CD14-positive monocyte (primary cell): ENCODE results near the gene MAGOHB. TPM values are rescaled to one million over a fixed set of nuclear protein-coding genes. Genes with fewer than 3 reads are reported as not detected.
"Not testable (repeated sequence)": the region's sequence is repeated elsewhere in the genome, so short reads cannot be mapped to it uniquely, and the experiment has no call there.

ENCODE experiments used
- DNase-seq, 3 donors: peaks; one replicate each; pipeline ENCODE4 v3.0.0-alpha.2; 2011 to 2022
- H2AFZ ChIP-seq: 2 replicates; pipeline ENCODE4 v1.6.0; 2012; ENCODE audit warnings: mild to moderate bottlenecking, low read depth, low read length, inconsistent platforms; ENCODE audit not compliant: insufficient read depth, poor library complexity, severe bottlenecking
- H3K27ac ChIP-seq, 2 donors: 1 replicate in 1 of 2; 2 replicates in 1 of 2; pipeline ENCODE4 v1.5.1; 2012 to 2013; ENCODE audit warnings: low read length in 2 of 2, control low read depth in 1 of 2, inconsistent platforms in 1 of 2, low read depth in 1 of 2, mild to moderate bottlenecking in 1 of 2
- H3K27me3 ChIP-seq, 2 donors: one replicate each; pipeline versions ENCODE4 v1.6.0 to v1.6.1; 2011 to 2013; ENCODE audit warnings: low read length in 2 of 2; ENCODE audit not compliant: control insufficient read depth in 2 of 2, insufficient read depth in 2 of 2
- H3K36me3 ChIP-seq, 2 donors: replicated peaks in 1 of 2; 1 replicate in 1 of 2; 2 replicates in 1 of 2; pipeline versions ENCODE4 v1.5.1 to v1.6.1; 2012 to 2013; ENCODE audit warnings: low read length in 2 of 2, control low read depth in 1 of 2, inconsistent platforms in 1 of 2, mild to moderate bottlenecking in 1 of 2; ENCODE audit not compliant: insufficient read depth in 2 of 2, control insufficient read depth in 1 of 2
- H3K4me1 ChIP-seq, 2 donors: 1 replicate in 1 of 2; 2 replicates in 1 of 2; pipeline versions ENCODE4 v1.5.1 to v1.6.1; 2012 to 2013; ENCODE audit warnings: low read length in 2 of 2, control low read depth in 1 of 2, inconsistent platforms in 1 of 2, mild to moderate bottlenecking in 1 of 2, moderate library complexity in 1 of 2; ENCODE audit not compliant: insufficient read depth in 2 of 2, control insufficient read depth in 1 of 2
- H3K4me2 ChIP-seq: replicated peaks from 2 replicates; pipeline ENCODE3; 2012; ENCODE audit warnings: low read length, moderate library complexity, mild to moderate bottlenecking; ENCODE audit not compliant: poor library complexity, severe bottlenecking; ENCODE audit errors: extremely low read depth
- H3K4me3 ChIP-seq, 3 experiments: fragments of 200-600 bp in 1 of 3; sonication (generic) in 1 of 3; replicated peaks in 1 of 3; 1 replicate in 2 of 3; 2 replicates in 1 of 3; pipeline ENCODE4 v1.5.1; 2011 to 2013; ENCODE audit warnings: low read length in 3 of 3, mild to moderate bottlenecking in 3 of 3, control low read depth in 2 of 3, low read depth in 2 of 3, inconsistent platforms in 1 of 3, moderate library complexity in 1 of 3
- H3K79me2 ChIP-seq: 2 replicates; pipeline ENCODE4 v1.6.0; 2012; ENCODE audit warnings: mild to moderate bottlenecking, control low read depth, inconsistent platforms, low read length, moderate library complexity; ENCODE audit not compliant: insufficient read depth
- H3K9ac ChIP-seq: 2 replicates; pipeline ENCODE4 v1.6.0; 2017; ENCODE audit warnings: low read length, mild to moderate bottlenecking; ENCODE audit not compliant: insufficient read depth, poor library complexity, severe bottlenecking
- H3K9me3 ChIP-seq, 2 donors: replicated peaks in 1 of 2; 1 replicate in 1 of 2; 2 replicates in 1 of 2; pipeline versions ENCODE4 v1.5.1 to v1.6.1; 2012 to 2013; ENCODE audit warnings: low read length in 2 of 2, control low read depth in 1 of 2; ENCODE audit not compliant: control insufficient read depth in 1 of 2, insufficient read depth in 1 of 2
- H4K20me1 ChIP-seq: 2 replicates; pipeline ENCODE4 v1.6.0; 2012; ENCODE audit warnings: mild to moderate bottlenecking, low read length, control low read depth, moderate library complexity; ENCODE audit not compliant: insufficient read depth
- H3K27ac Mint-ChIP-seq, 7 donors: one replicate each; pipeline ENCODE4 v1.8.0; 2020; ENCODE audit warnings: mild to moderate bottlenecking in 7 of 7, mixed read lengths in 7 of 7, moderate library complexity in 6 of 7, inconsistent platforms in 2 of 7
- H3K27me3 Mint-ChIP-seq, 3 donors: one replicate each; pipeline ENCODE4 v1.8.0; 2021 to 2022; ENCODE audit warnings: low read depth in 3 of 3, mild to moderate bottlenecking in 3 of 3, mixed read lengths in 3 of 3, moderate library complexity in 3 of 3, inconsistent platforms in 1 of 3
- H3K36me3 Mint-ChIP-seq, 2 donors: one replicate each; pipeline ENCODE4 v1.8.0; 2020; ENCODE audit warnings: mixed read lengths in 2 of 2, inconsistent platforms in 1 of 2, mild to moderate bottlenecking in 1 of 2
- H3K4me1 Mint-ChIP-seq: one replicate; pipeline ENCODE4 v1.8.0; 2020; ENCODE audit warnings: mild to moderate bottlenecking, mixed read lengths
- H3K4me3 Mint-ChIP-seq, 2 donors: one replicate each; pipeline ENCODE4 v1.8.0; 2020; ENCODE audit warnings: mild to moderate bottlenecking in 2 of 2, mixed read lengths in 2 of 2, moderate library complexity in 1 of 2
- H3K9me3 Mint-ChIP-seq, 7 donors: one replicate each; pipeline ENCODE4 v1.8.0; 2020 to 2022; ENCODE audit warnings: mixed read lengths in 7 of 7, mild to moderate bottlenecking in 6 of 7, moderate library complexity in 6 of 7, inconsistent platforms in 2 of 7
- WGBS: methylation state at CpG from one replicate; pipeline ENCODE4 v1.1.5; 2013; ENCODE audit warnings: missing lambda C conversion rate; ENCODE audit not compliant: insufficient coverage; 5-methylcytosine and 5-hydroxymethylcytosine counted together
- intact Hi-C, 2 donors: fragments of 100-400 bp; cut with micrococcal nuclease; formaldehyde crosslinking; loops; one replicate each; pipeline versions ENCODE4 v1.15.0 to v1.15.1; 2023
- polyA plus RNA-seq, 3 donors: library from polyadenylated mRNA; depleted of rRNA in 1 of 3; unstranded in 2 of 3; stranded (reverse) in 1 of 3; fragments of 300-500 nt in 2 of 3; fragments of >200 nt in 1 of 3; fragmentation: Illumina TruSeq in 2 of 3; gene quantifications; 1 replicate in 2 of 3; 2 replicates in 1 of 3; pipeline ENCODE4 v1.2.3, GENCODE V29; 2012 to 2021
- TF ChIP-seq, protein P1 (sequence below): fragments of 200-600 bp; IDR thresholded peaks from one replicate; pipeline ENCODE4 v1.8.0; 2022; ENCODE audit warnings: antibody characterized with exemption, mild to moderate bottlenecking

Gene MAGOHB
- polyA plus RNA-seq, 3 donors, result 6.9 to 23.5 (median 19.5) TPM

DNA sequence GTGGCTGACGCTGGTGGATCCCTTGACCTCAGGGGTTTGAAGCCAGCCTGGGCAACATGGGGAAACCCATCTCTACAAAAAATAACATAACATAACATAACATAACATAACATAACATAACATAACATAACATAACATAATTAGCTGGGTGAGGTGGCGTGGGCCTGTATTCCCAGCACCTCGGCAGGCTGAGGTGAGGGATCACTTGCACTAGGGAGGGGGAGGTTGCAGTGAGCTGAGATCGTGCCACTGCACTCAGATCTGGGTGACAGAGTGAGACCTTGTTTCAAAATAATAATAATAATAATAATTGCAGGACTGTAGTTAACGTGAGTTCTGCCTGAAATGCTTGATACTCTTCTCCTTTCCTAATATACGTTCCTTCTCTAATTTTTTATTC lies 1.3 kb downstream of the MAGOHB start:
- TF ChIP-seq, protein P1, sequence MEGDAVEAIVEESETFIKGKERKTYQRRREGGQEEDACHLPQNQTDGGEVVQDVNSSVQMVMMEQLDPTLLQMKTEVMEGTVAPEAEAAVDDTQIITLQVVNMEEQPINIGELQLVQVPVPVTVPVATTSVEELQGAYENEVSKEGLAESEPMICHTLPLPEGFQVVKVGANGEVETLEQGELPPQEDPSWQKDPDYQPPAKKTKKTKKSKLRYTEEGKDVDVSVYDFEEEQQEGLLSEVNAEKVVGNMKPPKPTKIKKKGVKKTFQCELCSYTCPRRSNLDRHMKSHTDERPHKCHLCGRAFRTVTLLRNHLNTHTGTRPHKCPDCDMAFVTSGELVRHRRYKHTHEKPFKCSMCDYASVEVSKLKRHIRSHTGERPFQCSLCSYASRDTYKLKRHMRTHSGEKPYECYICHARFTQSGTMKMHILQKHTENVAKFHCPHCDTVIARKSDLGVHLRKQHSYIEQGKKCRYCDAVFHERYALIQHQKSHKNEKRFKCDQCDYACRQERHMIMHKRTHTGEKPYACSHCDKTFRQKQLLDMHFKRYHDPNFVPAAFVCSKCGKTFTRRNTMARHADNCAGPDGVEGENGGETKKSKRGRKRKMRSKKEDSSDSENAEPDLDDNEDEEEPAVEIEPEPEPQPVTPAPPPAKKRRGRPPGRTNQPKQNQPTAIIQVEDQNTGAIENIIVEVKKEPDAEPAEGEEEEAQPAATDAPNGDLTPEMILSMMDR, result no peak
- Mint-ChIP-seq H3K4me3 (no peak overlapping the region), H3K36me3 (peaks cover 24 to 36% of the 10 kb centered on the region in 2 donors), H3K4me1 (peaks cover 15% of the 10 kb centered on the region), H3K9me3 (peaks cover 0 to 2% (median 0%) of the 10 kb centered on the region in 7 donors), H3K27me3 (peaks cover 1 to 2% (median 1%) of the 10 kb centered on the region in 3 donors), H3K27ac (peak overlapping the region in 3 of 7 donors; percentile 81 to 100 (median 99))
- no peak overlapping the region for H2AFZ ChIP-seq
- no peak overlapping the region for H3K9ac ChIP-seq
- peak overlapping the region in 1 of 2 donors; percentile 92 for H3K27ac ChIP-seq
- H3K27me3 ChIP-seq, result no peaks in the 10 kb centered on the region
- H3K36me3 ChIP-seq, result peaks cover 27 to 30% of the 10 kb centered on the region in 2 donors
- DNase-seq, result no peak
- no peaks in the 10 kb centered on the region for H4K20me1 ChIP-seq
- intact Hi-C loops, result loop anchor here in 1 of 2 donors (10.0 kb wide), 1 partner anchor 113 kb away; the partner anchor contains the start of gene YBX3
- no peaks in the 10 kb centered on the region for H3K9me3 ChIP-seq
- H3K4me3 ChIP-seq, result peak overlapping the region in 1 of 3 experiments; percentile 83
- H3K4me2 ChIP-seq, result no peak overlapping the region
- H3K79me2 ChIP-seq, result peaks cover 27% of the 10 kb centered on the region
- no CpG with 5 or more reads among the region's 6 CpGs for WGBS
- peaks cover 10 to 18% of the 10 kb centered on the region in 2 donors for H3K4me1 ChIP-seq

DNA sequence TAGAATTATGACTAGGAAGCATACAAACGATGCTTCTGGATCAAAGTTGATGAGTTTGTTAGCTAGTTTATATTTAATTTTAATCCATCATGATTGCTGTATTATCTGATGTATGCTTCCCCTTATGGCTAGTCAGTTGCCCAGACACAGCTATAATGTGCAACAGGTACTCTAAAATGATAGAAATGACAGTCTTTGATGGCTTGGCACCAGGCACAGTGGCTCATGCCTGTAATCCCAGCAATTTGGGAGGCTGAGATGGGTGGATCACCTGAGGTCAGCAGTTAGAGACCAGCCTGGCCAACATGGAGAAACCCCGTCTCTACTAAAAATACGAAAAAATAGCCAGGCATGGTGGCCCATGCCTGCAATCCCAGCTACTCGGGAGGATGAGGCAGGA lies 2.2 kb downstream of the MAGOHB start:
- intact Hi-C loops, result loop anchor here in 1 of 2 donors (10.0 kb wide), 1 partner anchor 114 kb away; the partner anchor contains the start of gene YBX3
- not testable (repeated sequence) for H3K27me3 Mint-ChIP-seq, H3K9me3 Mint-ChIP-seq, H3K27me3 ChIP-seq, H2AFZ ChIP-seq, H3K9ac ChIP-seq, H3K4me3 Mint-ChIP-seq, DNase-seq, H3K27ac Mint-ChIP-seq, H3K9me3 ChIP-seq, H3K27ac ChIP-seq, H3K4me3 ChIP-seq, H4K20me1 ChIP-seq, H3K4me2 ChIP-seq
- Histone ChIP-seq H3K79me2 (peaks cover 27% of the 10 kb centered on the region), H3K4me1 (peaks cover 10 to 18% of the 10 kb centered on the region in 2 donors), H3K36me3 (peaks cover 31 to 39% of the 10 kb centered on the region in 2 donors)
- H3K36me3 Mint-ChIP-seq, result peaks cover 29 to 42% of the 10 kb centered on the region in 2 donors
- peaks cover 15% of the 10 kb centered on the region for H3K4me1 Mint-ChIP-seq
- WGBS, result 100% methylated on average over 3 of the region's 4 CpGs
